Esophagus squamous epithelium (tissue), 4 donors: ENCODE measurements around the gene ASMTL.

Experiments used
- CTCF ChIP-seq, 6 experiments: fragments of 450-650 bp in 4 of 6; fragments of 200-600 bp in 2 of 6; sonication (generic) in 2 of 6; IDR thresholded peaks; one replicate each; pipeline ENCODE4 v1.5.1; 2016 to 2019; ENCODE audit warnings: antibody characterized with exemption in 6 of 6, mild to moderate bottlenecking in 4 of 6, moderate library complexity in 4 of 6
- POLR2A ChIP-seq, 4 donors: fragments of 450-650 bp; IDR thresholded peaks; one replicate each; pipeline ENCODE4 v1.6.1; 2017; ENCODE audit warnings: antibody characterized with exemption in 4 of 4, mild to moderate bottlenecking in 4 of 4, moderate library complexity in 3 of 4

GRCh38 chrX:1462596-1463251 is 10.0 kb upstream of the ASMTL start:
- TF ChIP-seq CTCF (IDR thresholded peaks at IDR 0.05) (no peak), POLR2A (IDR thresholded peaks at IDR 0.05) (no peak)
